Jurkat, Clone E6-1 (cell line): ENCODE results near the gene ZC3H13.

ENCODE experiments used
- DNase-seq: peaks from one replicate; pipeline ENCODE4 v3.0.0-alpha.2; 2011; ENCODE audit warnings: low read depth, low spot score
- H3K4me3 ChIP-seq: 2 replicates; pipeline ENCODE4 v1.5.1; 2011; ENCODE audit warnings: mild to moderate bottlenecking, low read length, control low read depth, moderate library complexity

The ZC3H13 gene

DNA sequence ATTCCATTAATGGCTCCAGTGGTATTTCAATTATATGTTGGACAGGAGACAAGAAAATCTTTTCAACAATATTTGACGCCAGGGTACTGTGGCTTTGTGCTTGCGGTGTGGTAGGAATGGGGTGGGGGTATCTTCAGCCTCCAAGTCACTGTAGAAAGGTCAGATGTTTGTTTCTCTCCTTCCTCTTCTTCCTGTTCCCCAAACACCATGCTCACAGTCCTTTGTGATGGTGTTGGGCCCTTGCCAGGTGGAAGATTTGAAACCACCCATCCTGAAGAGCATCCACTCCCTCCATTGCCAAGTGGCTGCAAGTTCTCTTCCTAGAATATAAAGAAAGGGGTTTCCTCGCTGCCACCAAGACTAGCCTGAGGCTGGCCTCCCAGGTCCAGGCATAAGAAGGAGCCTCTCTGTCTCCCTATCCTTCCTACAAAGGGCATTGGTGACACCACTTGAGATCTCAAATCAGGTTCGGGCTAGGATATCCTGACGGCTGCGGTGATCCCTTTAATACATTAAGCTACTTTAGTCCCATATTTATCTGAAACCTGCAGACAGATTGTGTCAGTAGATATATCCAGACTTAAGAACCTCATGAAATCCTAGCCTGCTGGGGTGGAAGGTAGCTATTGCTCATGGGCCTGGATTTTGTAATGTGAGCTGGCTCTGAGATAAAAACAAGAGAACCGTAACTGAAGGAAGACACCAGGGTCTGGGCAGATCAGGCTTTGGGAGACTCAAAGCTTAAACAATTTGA, 136.7 kb downstream of the ZC3H13 start:
- no peak for DNase-seq
- H3K4me3 ChIP-seq, result no peak overlapping the region

DNA sequence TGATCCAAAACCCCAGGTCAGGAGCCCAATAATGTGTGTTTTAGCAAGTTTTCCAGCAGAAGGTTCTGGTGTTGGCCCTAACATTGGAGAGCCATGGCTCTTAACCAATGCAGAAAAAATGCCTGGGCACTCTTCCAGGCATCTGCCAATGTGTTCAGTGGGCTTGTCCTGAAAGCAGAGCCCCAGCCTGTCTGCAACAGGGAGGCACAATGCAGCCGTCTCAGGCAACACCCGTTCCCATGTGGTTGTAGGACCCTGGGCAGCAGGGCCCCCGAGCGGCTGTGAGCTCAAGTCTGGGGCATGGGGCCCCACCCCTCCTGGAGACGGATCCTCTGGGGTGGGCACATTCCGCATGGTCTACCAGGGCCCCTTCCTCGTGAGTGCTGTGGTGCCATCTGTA, 142.9 kb downstream of the ZC3H13 start:
- no peak for DNase-seq

DNA sequence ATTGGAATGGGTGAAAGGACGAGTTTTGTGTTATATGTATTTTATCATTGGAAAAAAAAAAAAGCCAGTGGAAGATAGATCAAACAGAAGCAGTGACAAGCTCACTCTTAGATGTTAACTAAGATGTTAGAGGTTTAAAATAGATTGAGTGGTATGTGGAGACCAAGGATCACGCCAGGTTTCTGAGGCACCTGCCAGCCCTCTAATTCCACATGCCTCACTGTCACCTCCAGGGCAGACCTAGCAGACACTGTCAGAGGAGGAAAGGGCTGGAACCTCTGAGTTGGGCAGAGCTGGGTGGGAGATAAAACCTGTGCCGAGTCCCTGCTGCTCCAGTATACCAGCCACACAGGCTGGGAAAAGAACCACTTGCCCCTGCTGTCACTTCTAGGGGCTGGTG, 143.5 kb downstream of the ZC3H13 start:
- H3K4me3 ChIP-seq, result no peak overlapping the region
- no peak for DNase-seq

More for the DNA sequence above, 142.9 kb downstream of the ZC3H13 start:
- H3K4me3 ChIP-seq, result no peak overlapping the region

DNA sequence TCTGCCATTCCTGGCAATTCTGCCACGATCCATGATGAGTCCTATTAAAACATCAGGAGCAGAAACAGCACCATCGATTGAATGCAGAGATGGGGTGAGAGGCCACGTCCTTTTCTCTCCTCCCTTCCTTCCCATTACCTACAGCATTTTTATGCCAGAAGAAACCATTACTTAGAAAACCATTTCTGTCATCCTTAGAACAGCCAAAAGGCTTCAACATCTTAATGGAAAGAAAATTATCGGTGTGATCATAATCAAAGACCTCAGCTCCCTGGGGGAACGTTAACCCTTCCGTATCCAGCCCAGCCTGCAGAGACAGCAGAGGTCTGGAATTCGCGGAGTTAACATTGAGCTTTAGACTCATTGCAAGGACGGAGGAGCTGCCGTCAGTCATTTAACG, 145.0 kb downstream of the ZC3H13 start:
- H3K4me3 ChIP-seq, result no peak overlapping the region
- DNase-seq, result no peak
